Smooth muscle cell of the brain vasculature (primary cell): ENCODE measurements around the gene MAPRE3.

ENCODE experiments used
- DNase-seq: peaks from one replicate; pipeline ENCODE4 v3.0.0-alpha.2; 2012; ENCODE audit warnings: low read depth, low spot score

The MAPRE3 gene

GRCh38 chr2:27014771-27015433 is 44.5 kb downstream of the MAPRE3 start:
- DNase-seq: no peak

DNA sequence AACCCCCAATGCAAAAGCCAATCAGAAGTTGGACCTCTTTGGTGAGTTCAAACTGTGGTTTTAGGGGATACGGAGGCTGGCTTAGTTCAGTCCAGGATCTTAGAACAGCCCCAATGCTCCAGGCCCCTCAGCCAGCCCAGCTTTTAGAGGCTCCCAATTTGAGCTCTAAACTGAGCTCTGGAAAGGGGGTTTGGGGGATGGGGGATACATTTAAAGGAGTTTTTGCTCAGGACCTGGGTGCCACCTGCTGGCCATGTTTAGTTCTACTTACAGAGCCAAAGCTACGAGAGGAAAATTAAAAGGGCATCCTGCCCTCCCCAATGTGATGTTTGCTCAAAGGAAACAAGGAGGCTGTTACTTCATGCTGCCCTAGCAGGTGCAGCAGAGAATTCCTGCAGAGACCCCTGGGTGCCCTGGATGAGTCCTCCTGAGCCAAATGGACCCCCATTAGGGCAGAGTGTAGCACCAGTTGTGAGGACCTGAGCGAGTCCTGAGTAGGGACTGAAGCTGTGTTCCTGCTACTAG is 46.4 kb downstream of the MAPRE3 start:
- DNase-seq: no peak

DNA sequence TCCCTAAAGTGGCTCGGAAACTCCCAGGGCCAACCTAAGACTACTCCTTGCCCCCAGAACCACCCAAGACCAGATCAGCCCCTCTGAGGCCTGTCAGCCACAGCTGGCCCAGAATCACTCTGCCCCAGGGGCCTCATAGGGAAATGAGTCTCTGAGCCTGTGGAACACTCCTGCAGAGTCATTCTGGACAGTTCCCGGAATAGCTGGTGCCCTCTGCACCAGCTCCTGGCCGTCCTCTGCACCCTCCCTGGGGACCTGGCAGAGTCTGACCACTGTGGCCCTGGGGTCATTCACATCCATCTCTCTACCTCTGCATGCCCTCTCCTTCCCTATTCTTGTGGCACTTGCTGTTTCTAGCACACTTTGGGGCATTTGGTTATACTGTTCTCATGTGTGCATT is 47.7 kb downstream of the MAPRE3 start:
- DNase-seq: no peak

DNA sequence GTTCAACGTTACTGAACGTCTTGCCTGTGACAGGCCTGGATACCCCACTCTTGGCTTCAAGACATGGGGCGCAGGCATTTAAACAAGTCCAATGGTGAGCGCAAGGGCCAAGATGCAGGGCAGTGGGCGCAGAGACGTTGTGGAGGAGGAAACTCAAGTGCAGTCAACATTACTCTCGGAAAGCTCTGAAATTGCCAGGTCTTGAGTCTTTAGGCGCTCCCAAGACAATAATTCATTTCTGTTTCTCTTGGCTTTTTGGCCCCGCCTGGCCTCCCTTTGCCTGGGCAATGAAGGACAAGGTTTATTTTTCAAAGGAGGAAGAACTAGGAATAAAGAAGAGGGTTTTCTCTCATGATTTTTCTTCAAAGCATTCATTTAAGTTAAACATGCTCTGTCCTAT is 49.0 kb downstream of the MAPRE3 start:
- no peak for DNase-seq

- DNase-seq: no peak
Measured at GRCh38 chr2:27019931-27020855, 49.8 kb downstream of the MAPRE3 start.

DNA sequence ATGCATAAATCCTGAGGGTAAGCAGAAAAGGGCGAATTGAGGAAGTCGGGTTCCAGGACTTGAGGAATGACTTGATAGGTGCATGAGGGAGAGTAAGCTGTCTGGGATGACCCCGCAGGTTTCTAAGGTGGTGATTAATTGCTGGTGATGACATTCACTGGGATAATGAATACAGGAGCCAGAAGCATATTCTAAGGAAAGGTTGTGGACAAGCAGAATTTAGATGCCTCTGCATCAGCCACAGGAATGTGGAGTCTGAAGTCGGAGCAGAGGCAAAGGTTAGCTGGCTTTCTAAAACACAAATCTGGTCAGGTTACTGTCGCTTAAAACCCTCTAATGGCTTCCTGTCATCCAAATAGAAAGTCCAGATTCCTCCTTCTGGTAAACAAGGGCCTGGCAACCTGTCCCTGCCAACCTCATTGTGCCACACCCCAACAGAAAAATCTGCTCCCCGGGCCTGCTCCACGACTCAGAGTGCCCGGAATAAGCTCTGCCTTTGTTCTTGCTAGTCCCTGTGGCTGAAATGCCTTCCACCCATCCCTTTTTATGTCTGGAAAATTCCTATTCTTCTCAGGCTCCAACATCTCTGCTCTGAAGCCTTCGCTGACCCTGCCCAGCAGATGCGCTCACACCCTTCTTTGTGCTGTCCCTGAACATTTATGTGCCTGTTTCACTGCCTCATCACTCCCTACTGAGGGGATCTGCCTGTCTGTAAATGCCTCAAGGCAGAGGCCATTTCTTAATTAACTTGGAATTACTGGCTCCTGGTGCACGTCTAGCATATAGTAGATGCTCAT is 51.0 kb downstream of the MAPRE3 start:
- DNase-seq: no peak

DNA sequence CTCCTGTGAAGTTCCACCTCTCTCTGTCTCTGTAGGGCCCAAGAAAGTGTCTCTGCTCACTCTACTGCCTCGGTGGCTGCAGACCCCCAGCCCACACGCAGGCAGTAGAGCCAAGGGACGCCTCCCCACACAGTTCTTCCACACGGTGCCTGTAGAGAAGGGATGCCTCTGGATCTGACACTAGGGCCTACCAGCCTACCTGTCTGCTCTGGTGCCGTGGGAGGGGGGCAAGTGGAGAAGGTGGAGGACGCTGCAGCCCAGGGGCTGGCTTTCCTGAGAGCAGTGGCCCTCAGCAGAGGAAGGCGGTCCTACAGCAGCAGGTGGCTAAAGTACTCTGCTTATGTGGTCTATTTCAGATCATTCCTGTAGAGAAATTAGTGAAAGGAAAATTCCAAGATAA is 53.3 kb downstream of the MAPRE3 start:
- no peak for DNase-seq

DNA sequence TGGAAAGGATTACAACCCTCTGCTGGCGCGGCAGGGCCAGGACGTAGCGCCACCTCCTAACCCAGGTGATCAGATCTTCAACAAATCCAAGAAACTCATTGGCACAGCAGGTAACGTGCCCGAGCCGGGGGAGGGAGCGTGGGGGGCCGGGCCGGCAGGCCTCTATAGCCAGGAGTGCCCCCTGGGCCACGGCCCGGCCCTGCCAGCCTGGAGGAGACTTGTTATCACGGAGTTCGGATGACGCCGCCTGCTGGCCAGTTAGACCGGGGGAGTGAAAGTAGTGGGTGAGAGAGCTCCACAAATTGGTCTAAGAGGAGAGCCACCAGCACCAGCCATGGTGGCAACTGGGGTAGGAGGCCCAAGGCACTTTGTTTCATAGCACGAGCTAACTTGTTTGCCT is 53.8 kb downstream of the MAPRE3 start:
- DNase-seq: no peak

GRCh38 chr2:27024812-27025211 is 54.4 kb downstream of the MAPRE3 start:
- no peak for DNase-seq

- DNase-seq: no peak
Measured at GRCh38 chr2:27025281-27025800, 54.9 kb downstream of the MAPRE3 start.

- DNase-seq: no peak
Measured at GRCh38 chr2:27025861-27026851, 55.7 kb downstream of the MAPRE3 start.

DNA sequence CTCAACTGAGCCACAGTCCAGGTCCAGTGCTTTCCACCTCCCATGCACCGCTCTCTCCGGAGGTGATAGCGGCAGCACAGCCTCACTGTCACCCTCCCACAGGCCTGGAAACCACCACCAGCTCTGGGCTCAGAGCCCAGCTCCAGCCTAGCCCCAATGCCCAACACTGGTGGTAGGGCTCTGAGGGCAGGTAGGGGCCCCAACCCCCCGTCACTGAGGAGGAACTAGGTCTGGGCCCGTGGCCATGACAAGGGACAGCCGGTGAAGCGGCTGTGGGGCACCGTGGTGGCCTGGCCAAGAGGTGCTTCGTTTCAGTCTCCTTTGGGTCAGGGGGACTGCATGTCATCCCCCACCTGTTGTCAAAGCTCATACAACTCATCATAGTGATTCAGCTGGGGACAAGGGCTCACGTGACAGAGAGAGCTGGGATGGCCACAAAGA is 56.8 kb downstream of the MAPRE3 start:
- no peak for DNase-seq

GRCh38 chr2:27029051-27029450 is 58.6 kb downstream of the MAPRE3 start:
- no peak for DNase-seq

DNA sequence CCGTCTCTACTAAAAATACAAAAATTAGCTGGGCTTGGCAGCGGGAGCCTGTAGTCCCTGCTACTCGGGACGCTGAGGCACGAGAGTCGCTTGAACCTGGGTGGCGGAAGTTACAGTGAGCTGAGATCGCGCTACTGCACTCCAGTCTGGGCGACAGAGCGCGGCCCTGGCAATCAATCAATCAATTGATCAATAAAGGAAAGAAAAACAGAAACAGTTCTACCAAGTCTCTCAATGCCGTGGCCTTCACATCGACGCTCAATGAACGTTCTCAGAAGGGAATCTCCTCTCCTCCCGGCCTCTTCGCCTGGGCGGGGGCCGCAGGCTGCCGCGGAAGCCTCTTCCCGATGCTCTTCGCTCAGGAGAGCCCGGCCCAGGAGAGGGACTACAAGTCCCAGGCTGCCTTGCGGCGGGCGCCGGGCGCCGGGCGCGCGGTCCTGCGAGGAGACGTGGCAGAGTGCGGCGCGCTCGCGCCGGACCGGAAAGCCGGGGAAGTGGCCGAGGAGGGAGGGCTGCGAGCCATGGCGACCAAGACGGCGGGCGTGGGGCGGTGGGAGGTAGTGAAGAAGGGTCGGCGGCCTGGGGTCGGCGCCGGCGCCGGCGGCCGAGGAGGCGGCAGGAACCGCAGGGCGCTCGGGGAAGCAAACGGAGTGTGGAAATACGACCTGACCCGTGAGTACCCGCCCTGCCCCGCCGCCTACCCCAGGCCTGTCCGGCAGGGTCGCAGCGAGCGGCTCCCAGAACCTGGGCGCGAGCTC is 62.2 kb downstream of the MAPRE3 start, which contains the start of gene TMEM214:
Gene TMEM214, plus strand, starts transcription at position 471 of the 758 bp plus-strand sequence. Its CDS starts 51 bp downstream, at position 522.
- peak; percentile 59 for DNase-seq

- no peak for DNase-seq
Measured at GRCh38 chr2:27033253-27033852, 62.9 kb downstream of the MAPRE3 start.

DNA sequence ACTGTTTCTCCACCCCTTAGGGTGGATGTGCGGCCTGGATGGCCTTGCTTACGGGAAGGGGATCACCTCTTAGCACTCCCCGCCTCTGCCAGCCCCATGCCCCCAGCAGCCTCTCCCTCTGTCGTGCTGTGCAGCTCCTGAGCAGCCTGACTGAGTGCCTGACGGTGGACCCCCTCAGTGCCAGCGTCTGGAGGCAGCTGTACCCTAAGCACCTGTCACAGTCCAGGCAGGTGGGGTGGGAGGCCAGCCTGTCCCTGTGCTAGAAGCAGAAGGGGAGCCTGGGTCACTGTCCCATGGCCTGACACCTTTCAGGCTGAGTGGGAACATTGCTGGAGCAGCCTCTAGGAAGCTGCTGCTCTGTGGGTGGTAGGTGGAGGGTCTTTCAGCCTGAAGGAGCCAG is 67.6 kb downstream of the MAPRE3 start:
- no peak for DNase-seq

DNA sequence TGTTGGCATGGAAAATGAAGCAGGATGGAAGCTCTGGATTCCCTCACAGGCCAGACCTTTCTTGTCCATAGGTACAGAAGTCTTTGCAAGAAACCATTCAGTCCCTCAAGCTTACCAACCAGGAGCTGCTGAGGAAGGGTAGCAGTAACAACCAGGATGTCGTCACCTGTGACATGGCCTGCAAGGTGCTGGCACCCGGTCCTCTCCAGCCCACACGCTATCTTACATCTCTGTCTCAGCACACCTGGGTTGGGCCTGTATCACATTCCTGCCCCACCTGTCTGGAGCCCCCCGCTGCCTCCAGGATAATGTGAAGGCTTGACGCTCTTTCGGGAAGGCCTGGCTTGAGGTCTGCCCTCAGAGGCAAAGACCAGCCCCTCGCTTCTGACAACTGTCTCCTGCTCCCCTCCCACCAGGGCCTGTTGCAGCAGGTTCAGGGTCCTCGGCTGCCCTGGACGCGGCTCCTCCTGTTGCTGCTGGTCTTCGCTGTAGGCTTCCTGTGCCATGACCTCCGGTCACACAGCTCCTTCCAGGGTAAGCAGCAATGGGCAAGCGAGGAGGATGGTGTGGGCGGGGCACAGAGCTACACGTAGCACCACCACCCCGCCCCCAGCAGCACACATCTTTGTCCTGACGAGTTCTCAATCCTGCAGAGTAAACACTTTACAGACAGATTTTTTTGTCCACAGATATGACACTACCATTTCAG is 68.3 kb downstream of the MAPRE3 start:
- DNase-seq: no peak

- DNase-seq: no peak
Measured at GRCh38 chr2:27039426-27039825, 69.0 kb downstream of the MAPRE3 start.
